ENCODE data around the gene ST7L. TPM values are rescaled to one million over a fixed set of nuclear protein-coding genes. Genes with fewer than 3 reads are reported as not detected.

The ST7L gene
- total and polyA plus RNA-seq, 2 of the 4 experiments (the other 2 are of a cell fraction), result 7.7 to 14.7 TPM

- ATAC-seq (ENCODE audit: low read depth), result no peak
- no peak overlapping the region for H2AK5ac ChIP-seq (ENCODE audit: low read depth, low read length)
Measured at GRCh38 chr1:112488141-112488540, 130.8 kb downstream of the ST7L start.

More at GRCh38 chr1:112488141-112488540, 130.8 kb downstream of the ST7L start:
- H3K4me2 ChIP-seq (ENCODE audit: low read depth, low read length), result no peak overlapping the region
- H2BK20ac ChIP-seq (ENCODE audit: low read depth, low read length), result no peak overlapping the region
- no peak overlapping the region for H3K18ac ChIP-seq (ENCODE audit: low read depth, low read length)
- H3K79me1 ChIP-seq (ENCODE audit: low read depth in 1 of 2, low read length in 2 of 2), result no peaks in the 10 kb centered on the region
- DNase-seq, result no peak
- H4K8ac ChIP-seq (ENCODE audit: low read depth in 2 of 2, low read length in 2 of 2), result no peak overlapping the region
- no peak overlapping the region for H3K9ac ChIP-seq (ENCODE audit: low read depth, low read length)
- dilution Hi-C loops (cut with HindIII; ENCODE audit: low sequenced_read_pairs, unreplicated experiment), result no loop called here
- no peak overlapping the region for H2AK9ac ChIP-seq (replicated peaks; ENCODE audit: low read depth, low read length, poor library complexity)
- H3K9me1 ChIP-seq (ENCODE audit: insufficient read depth, low read length), result no peaks in the 10 kb centered on the region
- H3K9me3 ChIP-seq (ENCODE audit: control insufficient read depth, insufficient read depth, low read length), result no peaks in the 10 kb centered on the region
- H3K27me3 ChIP-seq (ENCODE audit: control insufficient read depth, insufficient read depth, low read length), result no peaks in the 10 kb centered on the region
- in situ Hi-C loops (cut with MboI; ENCODE audit: low sequenced_read_pairs), result no loop called here
- no peak overlapping the region for H2BK15ac ChIP-seq (ENCODE audit: low read depth, low read length)
- no peak for TF ChIP-seq POLR2A (IDR thresholded peaks at IDR 0.05; ENCODE audit: low read depth, low read length)
- no peak for TF ChIP-seq SMC3 (IDR thresholded peaks at IDR 0.05; ENCODE audit: low read depth, low read length)
- TF ChIP-seq CTCF (conservative IDR thresholded peaks at IDR 0.05; ENCODE audit: low read depth, low read length), result no peak
- TF ChIP-seq USF2 (IDR thresholded peaks at IDR 0.05; ENCODE audit: low read depth, low read length), result no peak
- no peak for TF ChIP-seq MXI1 (IDR thresholded peaks at IDR 0.05; ENCODE audit: borderline replicate concordance, low read depth, low read length)
- no peak for TF ChIP-seq MAFK (IDR thresholded peaks at IDR 0.05; ENCODE audit: low read depth, low read length)
- no peak for TF ChIP-seq MAZ (IDR thresholded peaks at IDR 0.05; ENCODE audit: borderline replicate concordance, low read depth, low read length)
- no peak for TF ChIP-seq RCOR1 (IDR thresholded peaks at IDR 0.05; ENCODE audit: insufficient replicate concordance, low read length)
- no peak for TF ChIP-seq RFX5 (IDR thresholded peaks at IDR 0.05; ENCODE audit: low read depth, low read length)
- no peak for TF ChIP-seq RAD21 (IDR thresholded peaks at IDR 0.05; ENCODE audit: low read length)
- no peak for TF ChIP-seq CHD1 (IDR thresholded peaks at IDR 0.05; ENCODE audit: low read depth, low read length)
- no peak for TF ChIP-seq FOS (IDR thresholded peaks at IDR 0.05; ENCODE audit: low read depth, low read length)
- no peak overlapping the region for H2BK5ac ChIP-seq (ENCODE audit: low read depth, low read length, poor library complexity, severe bottlenecking)
- ChIA-PET CTCF (interaction anchor here (0.6 to 1.1 kb wide), 3 partner anchors 12 to 44 kb away, joined by 3 to 4 read pairs (median 3); no protein-coding TSS in a partner anchor), POLR2A (ENCODE audit: unreplicated experiment) (interaction anchor here (0.6 kb wide), 2 partner anchors 56 to 217 kb away, joined by 4 read pairs; no protein-coding TSS in a partner anchor)
- no peak overlapping the region for H4K91ac ChIP-seq (ENCODE audit: insufficient read depth, low read depth, low read length)
- H2BK120ac ChIP-seq (ENCODE audit: low read depth, low read length), result no peak overlapping the region
- no peak overlapping the region for H4K5ac ChIP-seq (ENCODE audit: low read depth, low read length)
- intact Hi-C loops (cut with micrococcal nuclease), result no loop called here
- no TSS peak for BruUV-seq (replicated peaks)
- H3K14ac ChIP-seq (replicated peaks; ENCODE audit: low read depth, low read length), result no peak overlapping the region
- no peaks in the 10 kb centered on the region for H3K36me3 ChIP-seq (ENCODE audit: control insufficient read depth, insufficient read depth, low read length)
- no peaks in the 10 kb centered on the region for H3K4me1 ChIP-seq (ENCODE audit: control insufficient read depth, insufficient read depth, low read length)
- no peak overlapping the region for H3K4ac ChIP-seq (ENCODE audit: low read depth, low read length)
- no peak overlapping the region for H3K4me3 ChIP-seq (ENCODE audit: insufficient read depth, low read depth, low read length)
- H3K56ac ChIP-seq (ENCODE audit: extremely low read depth, insufficient read depth, low read length), result no peak overlapping the region
- no peak overlapping the region for H3K27ac ChIP-seq (ENCODE audit: insufficient read depth, low read length)
- H4K20me1 ChIP-seq (ENCODE audit: insufficient read depth, low read length), result no peaks in the 10 kb centered on the region
- H3K23ac ChIP-seq (ENCODE audit: low read depth, low read length), result no peak overlapping the region
- H2AFZ ChIP-seq (replicated peaks; ENCODE audit: low read length, poor library complexity), result no peak overlapping the region
- no CpG with 5 or more reads among the region's 5 CpGs for WGBS, 2 experiments (ENCODE audit: extremely low coverage in 2 of 2, insufficient read length in 1 of 2)

All from IMR-90 (cell line).